BE2C (cell line): ENCODE data around the gene KRTAP3-1.

Experiments used
- DNase-seq: peaks from one replicate; pipeline ENCODE4 v3.0.0-alpha.2; 2020
- H3K27me3 ChIP-seq: fragments of 250-450 bp; sonication (Bioruptor Pico); 2 replicates; pipeline ENCODE4 v1.5.1; 2020; ENCODE audit warnings: mild to moderate bottlenecking
- H3K36me3 ChIP-seq: fragments of 250-450 bp; sonication (Bioruptor Pico); 2 replicates; pipeline ENCODE4 v1.5.1; 2020; ENCODE audit warnings: mild to moderate bottlenecking
- H3K4me1 ChIP-seq: fragments of 250-450 bp; sonication (Bioruptor Pico); 2 replicates; pipeline ENCODE4 v1.5.1; 2020
- H3K4me3 ChIP-seq: 2 replicates; pipeline ENCODE4 v1.5.1; 2011; ENCODE audit warnings: low read depth, low read length
- H3K9me3 ChIP-seq: fragments of 250-450 bp; sonication (Bioruptor Pico); 2 replicates; pipeline ENCODE4 v1.5.1; 2020
- TF ChIP-seq, protein P1 (sequence below): IDR thresholded peaks from 2 replicates; pipeline ENCODE4 v1.5.1; 2012; ENCODE audit warnings: mild to moderate bottlenecking, low read depth, low read length

Gene KRTAP3-1

GRCh38 chr17:41015454-41015853 is 6.5 kb upstream of the KRTAP3-1 start:
- no peaks in the 10 kb centered on the region for H3K4me1 ChIP-seq
- H3K36me3 ChIP-seq, result no peaks in the 10 kb centered on the region
- no peaks in the 10 kb centered on the region for H3K9me3 ChIP-seq
- H3K4me3 ChIP-seq, result no peak overlapping the region
- TF ChIP-seq, protein P1, sequence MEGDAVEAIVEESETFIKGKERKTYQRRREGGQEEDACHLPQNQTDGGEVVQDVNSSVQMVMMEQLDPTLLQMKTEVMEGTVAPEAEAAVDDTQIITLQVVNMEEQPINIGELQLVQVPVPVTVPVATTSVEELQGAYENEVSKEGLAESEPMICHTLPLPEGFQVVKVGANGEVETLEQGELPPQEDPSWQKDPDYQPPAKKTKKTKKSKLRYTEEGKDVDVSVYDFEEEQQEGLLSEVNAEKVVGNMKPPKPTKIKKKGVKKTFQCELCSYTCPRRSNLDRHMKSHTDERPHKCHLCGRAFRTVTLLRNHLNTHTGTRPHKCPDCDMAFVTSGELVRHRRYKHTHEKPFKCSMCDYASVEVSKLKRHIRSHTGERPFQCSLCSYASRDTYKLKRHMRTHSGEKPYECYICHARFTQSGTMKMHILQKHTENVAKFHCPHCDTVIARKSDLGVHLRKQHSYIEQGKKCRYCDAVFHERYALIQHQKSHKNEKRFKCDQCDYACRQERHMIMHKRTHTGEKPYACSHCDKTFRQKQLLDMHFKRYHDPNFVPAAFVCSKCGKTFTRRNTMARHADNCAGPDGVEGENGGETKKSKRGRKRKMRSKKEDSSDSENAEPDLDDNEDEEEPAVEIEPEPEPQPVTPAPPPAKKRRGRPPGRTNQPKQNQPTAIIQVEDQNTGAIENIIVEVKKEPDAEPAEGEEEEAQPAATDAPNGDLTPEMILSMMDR, result no peak
- H3K27me3 ChIP-seq, result peaks cover 16% of the 10 kb centered on the region
- no peak for DNase-seq

- H3K36me3 ChIP-seq, result no peaks in the 10 kb centered on the region
- TF ChIP-seq, protein P1, result no peak
- H3K27me3 ChIP-seq, result peaks cover 23% of the 10 kb centered on the region
- H3K4me1 ChIP-seq, result no peaks in the 10 kb centered on the region
- H3K9me3 ChIP-seq, result no peaks in the 10 kb centered on the region
- no peak overlapping the region for H3K4me3 ChIP-seq
- DNase-seq, result no peak
Observed at GRCh38 chr17:41013606-41014005, 4.7 kb upstream of the KRTAP3-1 start.

GRCh38 chr17:41013181-41013580 is 4.3 kb upstream of the KRTAP3-1 start:
- no peak for DNase-seq
- Histone ChIP-seq H3K27me3 (peaks cover 24% of the 10 kb centered on the region), H3K36me3 (no peaks in the 10 kb centered on the region), H3K9me3 (no peaks in the 10 kb centered on the region), H3K4me3 (no peak overlapping the region), H3K4me1 (no peaks in the 10 kb centered on the region)
- TF ChIP-seq, protein P1, result no peak

GRCh38 chr17:41012326-41013120 is 3.6 kb upstream of the KRTAP3-1 start:
- H3K9me3 ChIP-seq, result no peaks in the 10 kb centered on the region
- no peak overlapping the region for H3K4me3 ChIP-seq
- no peaks in the 10 kb centered on the region for H3K4me1 ChIP-seq
- no peak for DNase-seq
- H3K36me3 ChIP-seq, result no peaks in the 10 kb centered on the region
- TF ChIP-seq, protein P1, result no peak
- H3K27me3 ChIP-seq, result peaks cover 24% of the 10 kb centered on the region

- DNase-seq, result no peak
- Histone ChIP-seq H3K9me3 (no peaks in the 10 kb centered on the region), H3K36me3 (no peaks in the 10 kb centered on the region), H3K4me1 (no peaks in the 10 kb centered on the region), H3K27me3 (peaks cover 11% of the 10 kb centered on the region), H3K4me3 (no peak overlapping the region)
- TF ChIP-seq, protein P1, result no peak
Observed at GRCh38 chr17:41010441-41010840, 1.5 kb upstream of the KRTAP3-1 start.

DNA sequence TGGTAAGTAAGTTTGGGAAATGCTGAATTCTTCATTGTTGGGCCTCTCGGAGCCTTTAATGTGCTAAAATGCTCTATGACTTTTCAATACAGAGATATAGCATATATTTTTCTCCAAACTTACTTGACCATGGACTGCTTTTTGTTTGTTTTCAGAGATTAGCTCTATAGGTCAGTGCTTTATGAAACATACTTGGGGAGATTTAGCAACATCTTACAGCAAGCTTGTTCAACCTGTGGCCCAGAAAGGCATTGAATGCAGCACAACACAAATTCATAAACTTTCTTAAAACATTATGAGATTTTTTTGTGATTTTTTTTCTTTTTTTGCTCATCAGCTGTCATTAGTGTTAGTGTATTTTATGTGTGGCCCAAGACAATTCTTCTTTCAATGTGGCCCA is 1.0 kb upstream of the KRTAP3-1 start:
- no peak overlapping the region for H3K4me3 ChIP-seq
- TF ChIP-seq, protein P1, result no peak
- no peak for DNase-seq
- H3K9me3 ChIP-seq, result no peaks in the 10 kb centered on the region
- peaks cover 9% of the 10 kb centered on the region for H3K27me3 ChIP-seq
- H3K36me3 ChIP-seq, result no peaks in the 10 kb centered on the region
- H3K4me1 ChIP-seq, result no peaks in the 10 kb centered on the region
